Osteocyte (in vitro differentiated cells): Measurements from ENCODE around the gene DDX39A. TPM values are rescaled to one million over a fixed set of nuclear protein-coding genes. Genes with fewer than 3 reads are reported as not detected.

Experiments
- DNase-seq: peaks from one replicate; pipeline ENCODE4 v3.0.0; 2021; ENCODE audit warnings: mixed read lengths; ENCODE audit not compliant: unreplicated experiment; ENCODE audit errors: extremely low spot score
- H3K27ac Mint-ChIP-seq: one replicate; pipeline ENCODE4 v1.8.0; 2021; ENCODE audit warnings: mild to moderate bottlenecking, mixed read lengths; ENCODE audit not compliant: unreplicated experiment
- H3K27me3 Mint-ChIP-seq: one replicate; pipeline ENCODE4 v1.8.0; 2021; ENCODE audit warnings: mixed read lengths; ENCODE audit not compliant: unreplicated experiment
- H3K36me3 Mint-ChIP-seq: one replicate; pipeline ENCODE4 v1.8.0; 2021; ENCODE audit warnings: mixed read lengths; ENCODE audit not compliant: unreplicated experiment
- H3K4me1 Mint-ChIP-seq: one replicate; pipeline ENCODE4 v1.8.0; 2021; ENCODE audit warnings: mixed read lengths; ENCODE audit not compliant: unreplicated experiment
- H3K4me3 Mint-ChIP-seq: one replicate; pipeline ENCODE4 v1.8.0; 2021; ENCODE audit warnings: mild to moderate bottlenecking, moderate library complexity, mixed read lengths; ENCODE audit not compliant: unreplicated experiment
- H3K9me3 Mint-ChIP-seq: one replicate; pipeline ENCODE4 v1.8.0; 2021; ENCODE audit warnings: mixed read lengths; ENCODE audit not compliant: unreplicated experiment
- total RNA-seq: library from RNA; stranded (reverse); gene quantifications from 2 replicates; pipeline ENCODE4 v1.2.1, GENCODE V29; 2021
- TF ChIP-seq, protein P1 (sequence below): fragments of 200-600 bp; sonication (generic); IDR thresholded peaks from 2 replicates; pipeline ENCODE4 v1.5.0; 2021; ENCODE audit warnings: antibody characterized with exemption, mild to moderate bottlenecking, moderate library complexity

DDX39A gene
- total RNA-seq, 1 donor from 2014 or later: 71.0 TPM

DNA sequence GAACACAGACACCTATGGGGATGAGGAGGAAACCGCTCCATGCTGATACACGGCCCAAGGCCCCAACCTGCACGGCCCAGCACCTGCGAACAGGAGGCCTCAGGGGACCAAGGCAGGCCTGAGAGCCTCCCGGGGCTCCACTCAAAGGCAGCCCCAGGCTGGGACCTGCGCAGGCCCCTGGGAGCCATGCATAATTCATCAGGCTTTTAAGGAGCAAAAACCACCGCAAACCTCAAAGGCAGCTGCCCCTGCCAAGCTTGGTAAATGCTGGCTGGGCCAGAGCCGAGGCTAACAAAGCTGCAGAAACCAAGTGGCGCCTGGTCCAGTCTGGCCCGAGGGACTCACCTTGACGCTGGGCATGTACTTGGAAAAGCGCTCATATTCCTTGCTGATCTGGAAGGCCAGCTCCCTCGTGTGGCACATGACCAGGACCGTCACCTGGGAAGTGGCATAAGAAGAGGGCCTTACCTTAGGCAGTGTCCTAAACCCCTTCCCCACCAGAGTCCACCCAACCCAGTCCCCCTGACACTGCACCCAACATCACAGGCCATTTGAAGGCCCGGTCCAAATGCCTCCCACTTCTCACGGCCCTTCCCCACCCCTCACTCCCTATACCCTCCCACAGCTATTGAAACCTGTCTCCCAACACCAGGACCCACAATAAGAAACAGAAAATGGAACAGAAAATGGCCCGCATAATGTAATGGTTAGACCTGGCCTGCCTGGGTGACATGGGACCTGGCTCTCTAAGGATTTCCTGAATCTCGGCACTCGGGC lies 7.8 kb downstream of the DDX39A start:
- Mint-ChIP-seq H3K36me3 (peaks cover 38% of the 10 kb centered on the region), H3K4me1 (peaks cover 36% of the 10 kb centered on the region)

DNA sequence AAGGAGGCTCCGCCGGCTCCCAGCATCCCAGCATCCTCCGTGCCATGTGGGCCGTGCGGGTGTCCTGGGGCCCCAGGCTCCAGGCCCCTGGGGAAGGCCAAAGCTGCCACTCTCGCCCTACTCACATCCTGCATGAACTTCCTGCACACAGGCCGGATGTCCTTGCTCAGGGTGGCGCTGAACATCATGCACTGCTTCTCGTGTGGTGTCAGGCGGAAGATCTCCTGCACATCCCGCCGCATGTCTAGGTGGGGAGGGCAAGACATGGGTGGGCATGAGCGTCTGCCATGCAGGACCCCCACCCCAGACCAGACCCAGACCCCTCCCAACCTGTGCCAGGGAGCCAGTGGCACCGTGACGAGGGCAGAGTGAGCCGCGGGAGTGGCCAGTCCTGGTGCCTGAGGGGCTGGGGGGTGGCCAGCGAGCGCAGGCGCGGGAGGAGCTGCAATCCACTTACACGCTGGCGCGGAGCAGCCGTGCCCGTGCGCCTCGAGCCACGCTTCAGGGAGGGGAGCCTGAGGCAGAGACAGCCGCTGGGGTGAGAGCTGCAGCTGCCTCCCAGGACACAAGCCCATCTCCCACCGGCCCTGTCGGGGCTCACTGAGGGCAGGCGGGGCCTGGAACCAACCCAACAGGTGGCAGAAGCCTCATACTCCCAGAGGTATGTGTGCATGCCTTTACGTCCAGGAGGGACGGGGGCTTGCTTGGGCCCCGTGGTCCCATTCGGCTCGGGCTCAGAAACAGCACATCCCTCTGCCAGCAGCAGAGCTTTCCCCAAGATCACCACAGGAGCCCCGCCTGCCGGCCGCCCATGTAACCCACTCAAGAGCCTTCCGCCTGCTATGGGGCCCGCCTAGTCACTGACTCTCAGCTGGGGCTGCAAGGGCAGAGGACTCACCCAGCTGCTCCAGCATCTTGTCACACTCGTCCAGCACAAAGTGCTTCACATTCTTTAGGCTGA lies 8.8 kb downstream of the DDX39A start:
- no peak for DNase-seq
- no peak overlapping the region for H3K27ac Mint-ChIP-seq
- no peaks in the 10 kb centered on the region for H3K9me3 Mint-ChIP-seq
- H3K27me3 Mint-ChIP-seq: no peaks in the 10 kb centered on the region
- peaks cover 34% of the 10 kb centered on the region for H3K36me3 Mint-ChIP-seq
- TF ChIP-seq, protein P1, sequence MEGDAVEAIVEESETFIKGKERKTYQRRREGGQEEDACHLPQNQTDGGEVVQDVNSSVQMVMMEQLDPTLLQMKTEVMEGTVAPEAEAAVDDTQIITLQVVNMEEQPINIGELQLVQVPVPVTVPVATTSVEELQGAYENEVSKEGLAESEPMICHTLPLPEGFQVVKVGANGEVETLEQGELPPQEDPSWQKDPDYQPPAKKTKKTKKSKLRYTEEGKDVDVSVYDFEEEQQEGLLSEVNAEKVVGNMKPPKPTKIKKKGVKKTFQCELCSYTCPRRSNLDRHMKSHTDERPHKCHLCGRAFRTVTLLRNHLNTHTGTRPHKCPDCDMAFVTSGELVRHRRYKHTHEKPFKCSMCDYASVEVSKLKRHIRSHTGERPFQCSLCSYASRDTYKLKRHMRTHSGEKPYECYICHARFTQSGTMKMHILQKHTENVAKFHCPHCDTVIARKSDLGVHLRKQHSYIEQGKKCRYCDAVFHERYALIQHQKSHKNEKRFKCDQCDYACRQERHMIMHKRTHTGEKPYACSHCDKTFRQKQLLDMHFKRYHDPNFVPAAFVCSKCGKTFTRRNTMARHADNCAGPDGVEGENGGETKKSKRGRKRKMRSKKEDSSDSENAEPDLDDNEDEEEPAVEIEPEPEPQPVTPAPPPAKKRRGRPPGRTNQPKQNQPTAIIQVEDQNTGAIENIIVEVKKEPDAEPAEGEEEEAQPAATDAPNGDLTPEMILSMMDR: no peak
- peaks cover 32% of the 10 kb centered on the region for H3K4me1 Mint-ChIP-seq
- H3K4me3 Mint-ChIP-seq: no peak overlapping the region

More for the DNA sequence above, 7.8 kb downstream of the DDX39A start:
- no peak overlapping the region for H3K27ac Mint-ChIP-seq
- H3K9me3 Mint-ChIP-seq: no peaks in the 10 kb centered on the region
- DNase-seq: no peak
- no peak overlapping the region for H3K4me3 Mint-ChIP-seq
- TF ChIP-seq, protein P1: no peak
- H3K27me3 Mint-ChIP-seq: no peaks in the 10 kb centered on the region

DNA sequence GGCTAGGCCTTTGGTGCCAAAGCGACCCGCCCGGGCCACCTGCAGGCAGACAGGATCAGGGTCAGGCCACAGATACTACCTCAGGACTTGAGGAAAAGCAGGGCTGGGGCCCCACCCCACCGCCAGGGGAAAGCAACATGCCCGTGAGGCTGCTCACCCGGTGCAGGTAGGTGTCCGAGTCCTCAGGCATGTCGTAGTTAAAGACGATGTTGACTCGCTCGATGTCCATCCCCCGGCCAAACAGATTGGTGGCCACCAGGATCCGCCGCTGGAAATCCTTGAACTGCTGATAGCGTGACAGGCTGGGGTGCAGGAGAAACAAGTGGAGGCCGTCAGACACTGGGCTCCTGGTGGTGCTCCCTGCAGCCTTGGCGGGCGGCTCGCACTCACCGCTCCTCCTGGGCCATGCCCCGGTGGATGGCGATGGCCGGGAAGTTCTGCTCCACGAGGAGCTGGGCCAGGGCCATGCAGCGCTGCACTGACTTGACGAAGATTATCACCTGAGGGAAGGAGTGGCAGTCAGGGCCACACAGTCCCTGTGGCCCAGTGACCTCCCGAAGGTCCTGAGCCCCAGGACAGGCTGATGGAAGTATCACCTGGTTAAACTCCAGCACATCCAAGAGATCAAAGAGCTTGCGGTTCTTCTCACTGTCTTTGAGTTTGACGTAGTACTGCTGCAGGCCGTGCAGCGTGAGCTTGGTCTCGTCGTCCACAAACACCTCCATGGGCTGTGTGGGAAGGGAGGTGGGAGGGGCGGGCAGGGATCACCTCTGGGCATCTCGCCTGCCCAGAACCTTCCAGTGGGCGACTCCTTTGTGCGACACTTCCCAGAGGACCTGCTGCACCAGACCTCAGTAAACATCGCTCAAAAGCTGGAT lies 9.8 kb downstream of the DDX39A start:
- no peak overlapping the region for H3K4me3 Mint-ChIP-seq
- H3K27me3 Mint-ChIP-seq: no peaks in the 10 kb centered on the region
- peaks cover 25% of the 10 kb centered on the region for H3K4me1 Mint-ChIP-seq
- no peaks in the 10 kb centered on the region for H3K9me3 Mint-ChIP-seq
- no peak overlapping the region for H3K27ac Mint-ChIP-seq
- DNase-seq: no peak
- peaks cover 34% of the 10 kb centered on the region for H3K36me3 Mint-ChIP-seq
- TF ChIP-seq, protein P1: no peak

DNA sequence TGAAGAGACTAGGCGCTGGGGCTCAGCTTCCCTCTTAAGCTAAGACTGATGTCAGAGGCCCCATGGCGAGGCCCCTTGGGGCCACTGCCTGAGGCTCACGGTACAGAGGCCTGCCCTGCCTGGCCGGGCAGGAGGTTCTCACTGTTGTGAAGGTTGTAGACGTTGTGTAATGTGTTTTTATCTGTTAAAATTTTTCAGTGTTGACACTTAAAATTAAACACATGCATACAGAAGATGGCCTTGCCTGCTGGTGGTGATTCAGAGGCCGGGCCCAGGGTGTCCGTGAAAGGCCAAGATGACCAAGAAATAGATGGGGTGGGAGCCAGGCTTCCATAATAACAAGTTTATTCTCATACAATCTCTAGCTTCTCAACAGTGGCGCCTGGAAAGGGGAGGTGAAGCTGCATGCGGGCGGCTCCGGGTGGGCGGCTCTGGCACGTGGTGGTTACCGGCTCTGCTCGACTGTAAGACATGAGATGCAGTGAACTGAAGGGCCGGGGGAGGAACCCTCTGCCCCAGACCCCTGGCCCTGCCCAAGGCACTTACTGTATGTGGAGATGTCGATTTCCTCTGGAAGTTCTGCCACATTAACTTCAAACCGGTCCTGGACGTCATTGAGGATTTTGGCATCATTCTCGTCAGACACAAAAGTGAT lies 10.5 kb downstream of the DDX39A start:
- DNase-seq: no peak
- TF ChIP-seq, protein P1: no peak
- H3K27me3 Mint-ChIP-seq: no peaks in the 10 kb centered on the region
- H3K9me3 Mint-ChIP-seq: no peaks in the 10 kb centered on the region
- peaks cover 20% of the 10 kb centered on the region for H3K4me1 Mint-ChIP-seq
- no peak overlapping the region for H3K27ac Mint-ChIP-seq
- no peak overlapping the region for H3K4me3 Mint-ChIP-seq
- H3K36me3 Mint-ChIP-seq: peaks cover 34% of the 10 kb centered on the region
